ENCODE measurements around the gene MAN2A2.

The MAN2A2 gene

GRCh38 chr15:90960298-90961091 lies 57.4 kb downstream of the MAN2A2 start:
- DNase-seq (ENCODE audit: low read depth in 2 of 2): no peak

GRCh38 chr15:90962021-90962420 lies 58.9 kb downstream of the MAN2A2 start:
- no peak for DNase-seq (ENCODE audit: low read depth in 2 of 2)

- DNase-seq (ENCODE audit: low read depth in 2 of 2): no peak
Observed at GRCh38 chr15:90966262-90966661, 63.2 kb downstream of the MAN2A2 start.

GRCh38 chr15:90967206-90967605 lies 64.1 kb downstream of the MAN2A2 start:
- no peak for DNase-seq (ENCODE audit: low read depth in 2 of 2)

GRCh38 chr15:90968434-90968833 lies 65.3 kb downstream of the MAN2A2 start:
- DNase-seq (ENCODE audit: low read depth in 2 of 2): no peak

GRCh38 chr15:90970274-90970673 lies 67.2 kb downstream of the MAN2A2 start:
- no peak for DNase-seq (ENCODE audit: low read depth in 2 of 2)

GRCh38 chr15:90972133-90972532 lies 69.0 kb downstream of the MAN2A2 start:
- DNase-seq (ENCODE audit: low read depth in 2 of 2): no peak
